Measurements from ENCODE around the gene CLN5. TPM values are rescaled to one million over a fixed set of nuclear protein-coding genes. Genes with fewer than 3 reads are reported as not detected.

Gene CLN5
- total RNA-seq, 3 donors from 2014 or later = 27.4 to 40.5 (median 32.4) TPM

GRCh38 chr13:76950101-76950500 is 41.8 kb upstream of the CLN5 start:
- no peak for TF ChIP-seq POLR2A (IDR thresholded peaks at IDR 0.05)
- no peak for TF ChIP-seq CTCF (IDR thresholded peaks at IDR 0.05)
- TF ChIP-seq POLR2AphosphoS5 (IDR thresholded peaks at IDR 0.05) = no peak

GRCh38 chr13:76953968-76954367 is 37.9 kb upstream of the CLN5 start:
- no peak for DNase-seq (ENCODE audit: low spot score in 2 of 2)
- intact Hi-C loops (cut with DNase I; ENCODE audit: low total_unique reads) = no loop called here
- TF ChIP-seq CTCF (IDR thresholded peaks at IDR 0.05) (no peak), POLR2A (IDR thresholded peaks at IDR 0.05) (no peak), POLR2AphosphoS5 (IDR thresholded peaks at IDR 0.05) (no peak)
- Histone ChIP-seq H3K27ac (no peak overlapping the region), H3K4me3 (no peak overlapping the region), H3K36me3 (no peaks in the 10 kb centered on the region), H3K4me1 (no peaks in the 10 kb centered on the region), H3K27me3 (no peaks in the 10 kb centered on the region), H3K9me3 (peaks cover 0 to 4% of the 10 kb centered on the region in 2 donors)

More at GRCh38 chr13:76950101-76950500, 41.8 kb upstream of the CLN5 start:
- H3K4me1 ChIP-seq = no peaks in the 10 kb centered on the region
- H3K36me3 ChIP-seq = no peaks in the 10 kb centered on the region
- no peak for DNase-seq (ENCODE audit: low spot score in 2 of 2)
- no peaks in the 10 kb centered on the region for H3K27me3 ChIP-seq
- H3K4me3 ChIP-seq = no peak overlapping the region
- H3K9me3 ChIP-seq = no peaks in the 10 kb centered on the region
- no peak overlapping the region for H3K27ac ChIP-seq
- intact Hi-C loops (cut with DNase I; ENCODE audit: low total_unique reads) = no loop called here

GRCh38 chr13:76954538-76954937 is 37.3 kb upstream of the CLN5 start:
- intact Hi-C loops (cut with DNase I; ENCODE audit: low total_unique reads) = no loop called here
- no peak for TF ChIP-seq CTCF (IDR thresholded peaks at IDR 0.05)
- TF ChIP-seq POLR2AphosphoS5 (IDR thresholded peaks at IDR 0.05) = no peak
- no peak for TF ChIP-seq POLR2A (IDR thresholded peaks at IDR 0.05)
- Histone ChIP-seq H3K27me3 (no peaks in the 10 kb centered on the region), H3K36me3 (no peaks in the 10 kb centered on the region), H3K27ac (no peak overlapping the region), H3K4me3 (no peak overlapping the region), H3K4me1 (no peaks in the 10 kb centered on the region), H3K9me3 (peaks cover 4 to 9% of the 10 kb centered on the region in 2 donors)
- DNase-seq (ENCODE audit: low spot score in 2 of 2) = no peak

- Histone ChIP-seq H3K36me3 (no peaks in the 10 kb centered on the region), H3K27ac (no peak overlapping the region), H3K9me3 (peaks cover 8 to 16% of the 10 kb centered on the region in 2 donors), H3K27me3 (no peaks in the 10 kb centered on the region), H3K4me1 (no peaks in the 10 kb centered on the region), H3K4me3 (no peak overlapping the region)
- intact Hi-C loops (cut with DNase I; ENCODE audit: low total_unique reads) = no loop called here
- no peak for DNase-seq (ENCODE audit: low spot score in 2 of 2)
- no peak for TF ChIP-seq CTCF (IDR thresholded peaks at IDR 0.05)
- no peak for TF ChIP-seq POLR2AphosphoS5 (IDR thresholded peaks at IDR 0.05)
- no peak for TF ChIP-seq POLR2A (IDR thresholded peaks at IDR 0.05)
Observed at GRCh38 chr13:76955193-76955592, 36.7 kb upstream of the CLN5 start.

- intact Hi-C loops (cut with DNase I; ENCODE audit: low total_unique reads) = no loop called here
- no peak for DNase-seq (ENCODE audit: low spot score in 2 of 2)
- H3K4me3 ChIP-seq = no peak overlapping the region
- no peaks in the 10 kb centered on the region for H3K4me1 ChIP-seq
- no peaks in the 10 kb centered on the region for H3K27me3 ChIP-seq
- no peak overlapping the region for H3K27ac ChIP-seq
- TF ChIP-seq CTCF (IDR thresholded peaks at IDR 0.05) = no peak
- TF ChIP-seq POLR2AphosphoS5 (IDR thresholded peaks at IDR 0.05) = no peak
- no peak for TF ChIP-seq POLR2A (IDR thresholded peaks at IDR 0.05)
- H3K36me3 ChIP-seq = no peaks in the 10 kb centered on the region
- H3K9me3 ChIP-seq = peaks cover 8 to 19% of the 10 kb centered on the region in 2 donors
Observed at GRCh38 chr13:76955661-76956060, 36.2 kb upstream of the CLN5 start.
